HUES6 (cell line): ENCODE data around the gene RIMS3.

ENCODE experiments used
- H3K27ac ChIP-seq: 2 replicates; pipeline ENCODE4 v1.7.0; 2013; ENCODE audit warnings: low read depth, mild to moderate bottlenecking, low read length, inconsistent platforms
- H3K27me3 ChIP-seq: 2 replicates; pipeline ENCODE4 v1.6.1; 2013; ENCODE audit warnings: low read length; ENCODE audit not compliant: control insufficient read depth, insufficient read depth
- H3K36me3 ChIP-seq: 2 replicates; pipeline ENCODE4 v1.6.1; 2013; ENCODE audit warnings: low read length; ENCODE audit not compliant: control insufficient read depth, insufficient read depth
- H3K4me1 ChIP-seq: 2 replicates; pipeline ENCODE4 v1.6.1; 2013; ENCODE audit warnings: low read length; ENCODE audit not compliant: control insufficient read depth, insufficient read depth
- H3K4me3 ChIP-seq: 2 replicates; pipeline ENCODE4 v1.5.1; 2013; ENCODE audit warnings: low read depth, low read length
- H3K9ac ChIP-seq: one replicate; pipeline ENCODE4 v1.6.1; 2013; ENCODE audit warnings: mild to moderate bottlenecking, low read length
- H3K9me3 ChIP-seq: 2 replicates; pipeline ENCODE4 v1.6.1; 2013; ENCODE audit warnings: low read depth, low read length; ENCODE audit not compliant: control insufficient read depth, insufficient read depth

RIMS3 gene

GRCh38 chr1:40691538-40692428, 26.3 kb upstream of the RIMS3 start, which contains the start of gene NFYC:
Gene NFYC (plus strand): TSS chr1:40691704. CDS start chr1:40738844, 47,140 bp downstream.
- Histone ChIP-seq H3K27ac (peak within 1 kb of the TSS; percentile 100), H3K36me3 (peaks cover 4% of the 10 kb centered on the region), H3K4me1 (peaks cover 25% of the 10 kb centered on the region), H3K27me3 (no peaks in the 10 kb centered on the region), H3K9ac (peak within 1 kb of the TSS; percentile 99), H3K4me3 (peak within 1 kb of the TSS; percentile 82), H3K9me3 (no peaks in the 10 kb centered on the region)

- H3K36me3 ChIP-seq, result peaks cover 10% of the 10 kb centered on the region
- H3K27ac ChIP-seq, result no peak overlapping the region
These were observed 25.5 kb upstream of the RIMS3 start for GRCh38 chr1:40690771-40691537.

GRCh38 chr1:40689737-40690136, 24.3 kb upstream of the RIMS3 start:
- H3K9ac ChIP-seq, result no peak overlapping the region
- no peak overlapping the region for H3K27ac ChIP-seq
- peaks cover 12% of the 10 kb centered on the region for H3K36me3 ChIP-seq
- peaks cover 14% of the 10 kb centered on the region for H3K4me1 ChIP-seq
- H3K9me3 ChIP-seq, result no peaks in the 10 kb centered on the region
- no peaks in the 10 kb centered on the region for H3K27me3 ChIP-seq
- H3K4me3 ChIP-seq, result no peak overlapping the region

More at GRCh38 chr1:40690771-40691537, 25.5 kb upstream of the RIMS3 start:
- no peaks in the 10 kb centered on the region for H3K9me3 ChIP-seq
- peak overlapping the region; percentile 99 for H3K9ac ChIP-seq
- H3K4me3 ChIP-seq, result peak overlapping the region; percentile 82
- no peaks in the 10 kb centered on the region for H3K27me3 ChIP-seq
- peaks cover 18% of the 10 kb centered on the region for H3K4me1 ChIP-seq

GRCh38 chr1:40687661-40688060, 22.2 kb upstream of the RIMS3 start:
- H3K9ac ChIP-seq, result no peak overlapping the region
- H3K36me3 ChIP-seq, result peaks cover 12% of the 10 kb centered on the region
- no peak overlapping the region for H3K27ac ChIP-seq
- H3K9me3 ChIP-seq, result no peaks in the 10 kb centered on the region
- peaks cover 10% of the 10 kb centered on the region for H3K4me1 ChIP-seq
- no peak overlapping the region for H3K4me3 ChIP-seq
- no peaks in the 10 kb centered on the region for H3K27me3 ChIP-seq

- Histone ChIP-seq H3K27me3 (no peaks in the 10 kb centered on the region), H3K27ac (no peak overlapping the region), H3K4me1 (peaks cover 7% of the 10 kb centered on the region; the same call in 1 of the 2 replicates), H3K36me3 (peaks cover 12% of the 10 kb centered on the region), H3K4me3 (no peak overlapping the region), H3K9me3 (no peaks in the 10 kb centered on the region), H3K9ac (no peak overlapping the region)
These were observed 21.6 kb upstream of the RIMS3 start for GRCh38 chr1:40687059-40687458.

GRCh38 chr1:40684669-40685068, 19.2 kb upstream of the RIMS3 start:
- H3K36me3 ChIP-seq, result peaks cover 12% of the 10 kb centered on the region
- H3K27ac ChIP-seq, result no peak overlapping the region
- no peaks in the 10 kb centered on the region for H3K9me3 ChIP-seq
- H3K4me1 ChIP-seq, result no peaks in the 10 kb centered on the region
- H3K4me3 ChIP-seq, result no peak overlapping the region
- H3K9ac ChIP-seq, result no peak overlapping the region
- no peaks in the 10 kb centered on the region for H3K27me3 ChIP-seq

- Histone ChIP-seq H3K4me1 (no peaks in the 10 kb centered on the region), H3K9ac (no peak overlapping the region), H3K36me3 (no peaks in the 10 kb centered on the region), H3K4me3 (no peak overlapping the region), H3K9me3 (no peaks in the 10 kb centered on the region), H3K27ac (no peak overlapping the region), H3K27me3 (no peaks in the 10 kb centered on the region)
These were observed 13.9 kb upstream of the RIMS3 start for GRCh38 chr1:40679165-40679953.

GRCh38 chr1:40676501-40676900, 11.0 kb upstream of the RIMS3 start:
- Histone ChIP-seq H3K27ac (no peak overlapping the region), H3K36me3 (no peaks in the 10 kb centered on the region), H3K9ac (no peak overlapping the region), H3K4me1 (no peaks in the 10 kb centered on the region), H3K4me3 (no peak overlapping the region), H3K27me3 (no peaks in the 10 kb centered on the region), H3K9me3 (no peaks in the 10 kb centered on the region)

GRCh38 chr1:40673452-40673851, 8.0 kb upstream of the RIMS3 start:
- Histone ChIP-seq H3K9ac (no peak overlapping the region), H3K36me3 (no peaks in the 10 kb centered on the region), H3K4me1 (no peaks in the 10 kb centered on the region), H3K27me3 (no peaks in the 10 kb centered on the region), H3K4me3 (no peak overlapping the region), H3K27ac (no peak overlapping the region), H3K9me3 (no peaks in the 10 kb centered on the region)

- no peaks in the 10 kb centered on the region for H3K36me3 ChIP-seq
- H3K4me1 ChIP-seq, result peaks cover 16% of the 10 kb centered on the region
- H3K27me3 ChIP-seq, result no peaks in the 10 kb centered on the region
- no peaks in the 10 kb centered on the region for H3K9me3 ChIP-seq
- H3K27ac ChIP-seq, result no peak overlapping the region
- H3K9ac ChIP-seq, result no peak overlapping the region
- peak overlapping the region; percentile 45 for H3K4me3 ChIP-seq
These were observed 3.5 kb upstream of the RIMS3 start for GRCh38 chr1:40668769-40669525.
